ENCODE results near the gene ZSCAN9.

ZSCAN9 gene

GRCh38 chr6:28218312-28219248 lies 6.5 kb upstream of the ZSCAN9 start:
- DNase-seq, result peak; percentile 80
- in situ Hi-C loops (cut with MboI; ENCODE audit: low pct_unique_long_range_greater_than_20kb, low sequenced_read_pairs), result no loop called here

GRCh38 chr6:28220257-28221133 lies 4.6 kb upstream of the ZSCAN9 start:
- no peak for DNase-seq
- in situ Hi-C loops (cut with MboI; ENCODE audit: low pct_unique_long_range_greater_than_20kb, low sequenced_read_pairs), result no loop called here

- in situ Hi-C loops (cut with MboI; ENCODE audit: low pct_unique_long_range_greater_than_20kb, low sequenced_read_pairs), result no loop called here
- peak; percentile 26 for DNase-seq
These were observed 682 bp upstream of the ZSCAN9 start for GRCh38 chr6:28224131-28225055.

- in situ Hi-C loops (cut with MboI; ENCODE audit: low pct_unique_long_range_greater_than_20kb, low sequenced_read_pairs), result no loop called here
- DNase-seq, result no peak
These were observed 1.4 kb downstream of the ZSCAN9 start for GRCh38 chr6:28226460-28226859.

- DNase-seq, result no peak
- in situ Hi-C loops (cut with MboI; ENCODE audit: low pct_unique_long_range_greater_than_20kb, low sequenced_read_pairs), result no loop called here
These were observed 7.7 kb downstream of the ZSCAN9 start for GRCh38 chr6:28232785-28233184.

- in situ Hi-C loops (cut with MboI; ENCODE audit: low pct_unique_long_range_greater_than_20kb, low sequenced_read_pairs), result no loop called here
- peak; percentile 33 for DNase-seq
These were observed 10.9 kb downstream of the ZSCAN9 start for GRCh38 chr6:28235912-28236452.

- DNase-seq, result no peak
- in situ Hi-C loops (cut with MboI; ENCODE audit: low pct_unique_long_range_greater_than_20kb, low sequenced_read_pairs), result no loop called here
These were observed 14.6 kb downstream of the ZSCAN9 start for GRCh38 chr6:28239636-28240035.

GRCh38 chr6:28240471-28240870 lies 15.4 kb downstream of the ZSCAN9 start:
- in situ Hi-C loops (cut with MboI; ENCODE audit: low pct_unique_long_range_greater_than_20kb, low sequenced_read_pairs), result no loop called here
- no peak for DNase-seq

- no peak for DNase-seq
- in situ Hi-C loops (cut with MboI; ENCODE audit: low pct_unique_long_range_greater_than_20kb, low sequenced_read_pairs), result no loop called here
These were observed 18.9 kb downstream of the ZSCAN9 start for GRCh38 chr6:28243946-28244345.

GRCh38 chr6:28245206-28245941 lies 20.3 kb downstream of the ZSCAN9 start:
- no peak for DNase-seq
- in situ Hi-C loops (cut with MboI; ENCODE audit: low pct_unique_long_range_greater_than_20kb, low sequenced_read_pairs), result no loop called here

- in situ Hi-C loops (cut with MboI; ENCODE audit: low pct_unique_long_range_greater_than_20kb, low sequenced_read_pairs), result no loop called here
- DNase-seq, result no peak
These were observed 23.8 kb downstream of the ZSCAN9 start for GRCh38 chr6:28248916-28249315.

- DNase-seq, result no peak
- in situ Hi-C loops (cut with MboI; ENCODE audit: low pct_unique_long_range_greater_than_20kb, low sequenced_read_pairs), result no loop called here
These were observed 25.7 kb downstream of the ZSCAN9 start for GRCh38 chr6:28250747-28251146.

- DNase-seq, result no peak
- in situ Hi-C loops (cut with MboI; ENCODE audit: low pct_unique_long_range_greater_than_20kb, low sequenced_read_pairs), result no loop called here
These were observed 26.6 kb downstream of the ZSCAN9 start for GRCh38 chr6:28251661-28252008.

GRCh38 chr6:28252009-28252975 lies 27.2 kb downstream of the ZSCAN9 start, which contains the start of gene ZKSCAN4:
TSS of gene ZKSCAN4 (minus strand) at chr6:28252269. CDS start at chr6:28251980, 289 bp downstream.
- in situ Hi-C loops (cut with MboI; ENCODE audit: low pct_unique_long_range_greater_than_20kb, low sequenced_read_pairs), result no loop called here
- peak; percentile 94 for DNase-seq

- peak; percentile 19 for DNase-seq
- in situ Hi-C loops (cut with MboI; ENCODE audit: low pct_unique_long_range_greater_than_20kb, low sequenced_read_pairs), result no loop called here
These were observed 29.0 kb downstream of the ZSCAN9 start for GRCh38 chr6:28254121-28254519.

- in situ Hi-C loops (cut with MboI; ENCODE audit: low pct_unique_long_range_greater_than_20kb, low sequenced_read_pairs), result no loop called here
- no peak for DNase-seq
These were observed 32.0 kb downstream of the ZSCAN9 start for GRCh38 chr6:28257042-28257441.

All from KBM-7 (cell line).